ENCODE data around the gene SAP130.

The SAP130 gene

GRCh38 chr2:127961729-127962128 lies 66.1 kb downstream of the SAP130 start:
- no peak for TF ChIP-seq CTCF (IDR thresholded peaks at IDR 0.05; ENCODE audit: low read depth, low read length)
- no peak for DNase-seq
- Histone ChIP-seq H3K27me3 (ENCODE audit: insufficient read depth, low read depth, severe bottlenecking) (no peaks in the 10 kb centered on the region), H3K27ac (no peak overlapping the region), H3K36me3 (peaks cover 35% of the 10 kb centered on the region), H3K4me3 (ENCODE audit: low read depth, low read length) (no peak overlapping the region), H3K9me3 (ENCODE audit: severe bottlenecking) (no peaks in the 10 kb centered on the region)

- Histone ChIP-seq H3K27ac (no peak overlapping the region), H3K9me3 (ENCODE audit: severe bottlenecking) (no peaks in the 10 kb centered on the region), H3K27me3 (ENCODE audit: insufficient read depth, low read depth, severe bottlenecking) (no peaks in the 10 kb centered on the region), H3K4me3 (ENCODE audit: low read depth, low read length) (no peak overlapping the region), H3K36me3 (peaks cover 44% of the 10 kb centered on the region)
- no peak for DNase-seq
- no peak for TF ChIP-seq CTCF (IDR thresholded peaks at IDR 0.05; ENCODE audit: low read depth, low read length)
Measured at GRCh38 chr2:127957240-127957639, 70.6 kb downstream of the SAP130 start.

- Histone ChIP-seq H3K9me3 (ENCODE audit: severe bottlenecking) (no peaks in the 10 kb centered on the region), H3K27me3 (ENCODE audit: insufficient read depth, low read depth, severe bottlenecking) (no peaks in the 10 kb centered on the region), H3K36me3 (peaks cover 45% of the 10 kb centered on the region), H3K4me3 (ENCODE audit: low read depth, low read length) (no peak overlapping the region), H3K27ac (no peak overlapping the region)
- no peak for TF ChIP-seq CTCF (IDR thresholded peaks at IDR 0.05; ENCODE audit: low read depth, low read length)
- DNase-seq = no peak
Measured at GRCh38 chr2:127954857-127955256, 73.0 kb downstream of the SAP130 start.

- Histone ChIP-seq H3K27me3 (ENCODE audit: insufficient read depth, low read depth, severe bottlenecking) (no peaks in the 10 kb centered on the region), H3K36me3 (peaks cover 53% of the 10 kb centered on the region), H3K4me3 (ENCODE audit: low read depth, low read length) (no peak overlapping the region), H3K9me3 (ENCODE audit: severe bottlenecking) (no peaks in the 10 kb centered on the region), H3K27ac (no peak overlapping the region)
- DNase-seq = no peak
- TF ChIP-seq CTCF (IDR thresholded peaks at IDR 0.05; ENCODE audit: low read depth, low read length) = no peak
Measured at GRCh38 chr2:127953849-127954248, 74.0 kb downstream of the SAP130 start.

- no peak for TF ChIP-seq CTCF (IDR thresholded peaks at IDR 0.05; ENCODE audit: low read depth, low read length)
- DNase-seq = no peak
Measured at GRCh38 chr2:127953128-127953718, 74.6 kb downstream of the SAP130 start.

GRCh38 chr2:127951026-127951425 lies 76.8 kb downstream of the SAP130 start:
- TF ChIP-seq CTCF (IDR thresholded peaks at IDR 0.05; ENCODE audit: low read depth, low read length) = no peak
- Histone ChIP-seq H3K27ac (no peak overlapping the region), H3K36me3 (peaks cover 68% of the 10 kb centered on the region)

More at GRCh38 chr2:127953128-127953718, 74.6 kb downstream of the SAP130 start:
- Histone ChIP-seq H3K27ac (no peak overlapping the region), H3K9me3 (ENCODE audit: severe bottlenecking) (no peaks in the 10 kb centered on the region), H3K36me3 (peaks cover 59% of the 10 kb centered on the region), H3K27me3 (ENCODE audit: insufficient read depth, low read depth, severe bottlenecking) (no peaks in the 10 kb centered on the region), H3K4me3 (ENCODE audit: low read depth, low read length) (no peak overlapping the region)

More at GRCh38 chr2:127951026-127951425, 76.8 kb downstream of the SAP130 start:
- H3K4me3 ChIP-seq (ENCODE audit: low read depth, low read length) = no peak overlapping the region
- no peaks in the 10 kb centered on the region for H3K27me3 ChIP-seq (ENCODE audit: insufficient read depth, low read depth, severe bottlenecking)
- H3K9me3 ChIP-seq (ENCODE audit: severe bottlenecking) = no peaks in the 10 kb centered on the region
- no peak for DNase-seq
